OCI-LY1 (cell line): ENCODE data around the gene TOPAZ1.

Experiments
- H2AFZ ChIP-seq: fragments of 200-600 bp; sonication (generic), shearing (Covaris generic); 2 replicates; pipeline ENCODE4 v1.6.0; 2014; ENCODE audit warnings: antibody characterized with exemption, mild to moderate bottlenecking, low read length
- H3F3A ChIP-seq: fragments of 200-600 bp; sonication (generic), shearing (Covaris generic); 2 replicates; pipeline ENCODE4 v1.6.0; 2014; ENCODE audit warnings: mild to moderate bottlenecking, antibody characterized with exemption, low read length, moderate library complexity; ENCODE audit not compliant: insufficient read depth
- H3K27ac ChIP-seq: fragments of 200-600 bp; sonication (generic); 2 replicates; pipeline ENCODE4 v1.5.1; 2014; ENCODE audit warnings: low read length, mixed run types, mild to moderate bottlenecking, low read depth; ENCODE audit not compliant: poor library complexity, severe bottlenecking
- H3K27me3 ChIP-seq: fragments of 200-600 bp; sonication (generic); 2 replicates; pipeline ENCODE4 v1.6.0; 2014; ENCODE audit warnings: antibody characterized with exemption, mild to moderate bottlenecking, low read length, moderate library complexity; ENCODE audit not compliant: insufficient read depth
- H3K36me3 ChIP-seq: fragments of 200-600 bp; sonication (generic); 2 replicates; pipeline ENCODE4 v1.6.1; 2014; ENCODE audit warnings: mild to moderate bottlenecking, antibody characterized with exemption, low read length, moderate library complexity, mixed read lengths; ENCODE audit not compliant: insufficient read depth
- H3K4me1 ChIP-seq: fragments of 200-600 bp; sonication (generic); 2 replicates; pipeline ENCODE4 v1.5.1; 2014; ENCODE audit warnings: mild to moderate bottlenecking, low read length, moderate library complexity; ENCODE audit not compliant: insufficient read depth, severe bottlenecking
- H3K4me2 ChIP-seq: fragments of 200-600 bp; sonication (generic), shearing (Covaris generic); 2 replicates; pipeline ENCODE4 v1.6.1; 2014; ENCODE audit warnings: low read length
- H3K4me3 ChIP-seq: fragments of 200-600 bp; sonication (generic); 2 replicates; pipeline ENCODE4 v1.5.1; 2014; ENCODE audit warnings: low read length, low read depth, mild to moderate bottlenecking, mixed read lengths; ENCODE audit not compliant: poor library complexity, severe bottlenecking
- H3K79me2 ChIP-seq: fragments of 200-600 bp; shearing (Covaris generic); 2 replicates; pipeline ENCODE4 v1.6.1; 2016; ENCODE audit warnings: mixed run types, low read length, mixed read lengths; ENCODE audit not compliant: insufficient read depth
- H3K9ac ChIP-seq: fragments of 200-600 bp; sonication (generic), shearing (Covaris generic); 2 replicates; pipeline ENCODE4 v1.6.1; 2014; ENCODE audit warnings: mild to moderate bottlenecking, low read length, mixed read lengths
- H3K9me2 ChIP-seq: fragments of 200-600 bp; sonication (generic), shearing (Covaris generic); 2 replicates; pipeline ENCODE4 v1.6.1; 2014; ENCODE audit warnings: low read depth, mild to moderate bottlenecking, low read length, mixed read lengths
- H3K9me3 ChIP-seq: fragments of 200-600 bp; shearing (Covaris generic); 2 replicates; pipeline ENCODE4 v1.6.1; 2014; ENCODE audit warnings: low read length, mixed read lengths
- H4K20me1 ChIP-seq: fragments of 200-600 bp; sonication (generic), shearing (Covaris generic); 2 replicates; pipeline ENCODE4 v1.6.0; 2016; ENCODE audit warnings: mild to moderate bottlenecking, low read length; ENCODE audit not compliant: insufficient read depth
- EZH2 ChIP-seq: fragments of 200-600 bp; sonication (generic), shearing (Covaris generic); IDR thresholded peaks from 2 replicates; pipeline ENCODE4 v1.8.0; 2017; ENCODE audit warnings: borderline replicate concordance, mixed run types, mild to moderate bottlenecking, antibody characterized with exemption, low read length, moderate library complexity, mixed read lengths
- TF ChIP-seq, protein P1 (sequence below): fragments of 200-600 bp; sonication (generic), shearing (Covaris generic); IDR thresholded peaks from 2 replicates; pipeline ENCODE4 v1.5.1; 2017; ENCODE audit warnings: mild to moderate bottlenecking, antibody characterized with exemption, low read length, moderate library complexity, mixed read lengths

Gene TOPAZ1

GRCh38 chr3:44238889-44239288, 2.8 kb upstream of the TOPAZ1 start:
- H3K9ac ChIP-seq = no peak overlapping the region
- no peaks in the 10 kb centered on the region for H4K20me1 ChIP-seq

DNA sequence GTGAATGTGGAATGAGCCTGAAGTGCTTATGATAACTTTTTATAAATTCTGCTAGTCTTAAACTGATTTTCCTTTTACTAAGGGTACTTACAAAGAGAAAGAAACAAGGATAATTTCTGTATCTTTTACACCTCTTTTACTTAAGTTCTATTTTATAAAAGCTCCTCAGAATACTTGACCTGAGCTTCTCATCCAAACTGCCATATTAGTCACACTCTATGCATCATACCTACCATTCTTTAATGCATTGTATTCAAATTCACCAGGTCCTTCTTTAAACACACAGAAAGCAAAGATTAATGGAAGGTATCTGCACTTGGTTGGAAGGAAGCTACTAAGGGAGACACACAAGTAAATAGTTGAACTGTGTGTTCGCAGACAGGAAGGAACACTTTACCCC, 1.6 kb upstream of the TOPAZ1 start:
- no peak for TF ChIP-seq EZH2
- TF ChIP-seq, protein P1, sequence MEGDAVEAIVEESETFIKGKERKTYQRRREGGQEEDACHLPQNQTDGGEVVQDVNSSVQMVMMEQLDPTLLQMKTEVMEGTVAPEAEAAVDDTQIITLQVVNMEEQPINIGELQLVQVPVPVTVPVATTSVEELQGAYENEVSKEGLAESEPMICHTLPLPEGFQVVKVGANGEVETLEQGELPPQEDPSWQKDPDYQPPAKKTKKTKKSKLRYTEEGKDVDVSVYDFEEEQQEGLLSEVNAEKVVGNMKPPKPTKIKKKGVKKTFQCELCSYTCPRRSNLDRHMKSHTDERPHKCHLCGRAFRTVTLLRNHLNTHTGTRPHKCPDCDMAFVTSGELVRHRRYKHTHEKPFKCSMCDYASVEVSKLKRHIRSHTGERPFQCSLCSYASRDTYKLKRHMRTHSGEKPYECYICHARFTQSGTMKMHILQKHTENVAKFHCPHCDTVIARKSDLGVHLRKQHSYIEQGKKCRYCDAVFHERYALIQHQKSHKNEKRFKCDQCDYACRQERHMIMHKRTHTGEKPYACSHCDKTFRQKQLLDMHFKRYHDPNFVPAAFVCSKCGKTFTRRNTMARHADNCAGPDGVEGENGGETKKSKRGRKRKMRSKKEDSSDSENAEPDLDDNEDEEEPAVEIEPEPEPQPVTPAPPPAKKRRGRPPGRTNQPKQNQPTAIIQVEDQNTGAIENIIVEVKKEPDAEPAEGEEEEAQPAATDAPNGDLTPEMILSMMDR = no peak
- H3F3A ChIP-seq = no peaks in the 10 kb centered on the region
- H2AFZ ChIP-seq = no peak overlapping the region
- no peaks in the 10 kb centered on the region for H3K9me2 ChIP-seq
- H3K4me1 ChIP-seq = no peaks in the 10 kb centered on the region
- no peaks in the 10 kb centered on the region for H3K9me3 ChIP-seq
- no peaks in the 10 kb centered on the region for H3K36me3 ChIP-seq
- H3K9ac ChIP-seq = no peak overlapping the region
- H3K4me2 ChIP-seq = no peak overlapping the region
- H3K79me2 ChIP-seq = no peaks in the 10 kb centered on the region
- no peaks in the 10 kb centered on the region for H4K20me1 ChIP-seq
- H3K4me3 ChIP-seq = no peak overlapping the region
- H3K27ac ChIP-seq = no peak overlapping the region
- H3K27me3 ChIP-seq = no peaks in the 10 kb centered on the region; the same call in 1 of the 2 replicates

More at GRCh38 chr3:44238889-44239288, 2.8 kb upstream of the TOPAZ1 start:
- Histone ChIP-seq H3K36me3 (no peaks in the 10 kb centered on the region), H3K4me3 (no peak overlapping the region), H3K27ac (no peak overlapping the region), H3K79me2 (no peaks in the 10 kb centered on the region), H3K27me3 (no peaks in the 10 kb centered on the region; the same call in 1 of the 2 replicates), H3K9me2 (no peaks in the 10 kb centered on the region), H3K4me1 (no peaks in the 10 kb centered on the region), H3F3A (no peaks in the 10 kb centered on the region), H3K9me3 (no peaks in the 10 kb centered on the region), H2AFZ (no peak overlapping the region), H3K4me2 (no peak overlapping the region)
- TF ChIP-seq, protein P1 = no peak
- no peak for TF ChIP-seq EZH2

DNA sequence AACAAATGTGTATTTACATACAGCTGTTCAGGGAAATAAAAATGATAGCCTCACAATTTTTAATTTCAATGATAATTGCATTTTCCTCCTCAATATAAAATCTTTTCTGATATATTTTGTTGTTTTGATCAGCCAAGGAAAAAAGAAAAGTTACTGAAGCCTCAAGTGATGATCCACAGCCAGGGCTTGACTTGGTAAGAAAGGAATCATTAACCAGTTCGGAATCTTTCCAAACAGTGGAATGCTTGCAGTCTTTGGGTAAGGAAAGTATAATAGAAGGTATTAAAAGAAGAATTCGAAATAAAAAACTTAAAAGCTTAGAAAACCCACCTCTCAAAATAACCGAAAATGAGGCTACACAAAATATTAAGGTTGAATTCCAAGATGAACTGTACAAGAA, 1.0 kb downstream of the TOPAZ1 start:
- Histone ChIP-seq H3F3A (no peaks in the 10 kb centered on the region), H3K27ac (no peak overlapping the region), H4K20me1 (no peaks in the 10 kb centered on the region), H3K9ac (no peak overlapping the region), H3K27me3 (no peaks in the 10 kb centered on the region; the same call in 1 of the 2 replicates), H2AFZ (no peak overlapping the region), H3K4me1 (no peaks in the 10 kb centered on the region), H3K4me3 (no peak overlapping the region), H3K9me2 (no peaks in the 10 kb centered on the region), H3K79me2 (no peaks in the 10 kb centered on the region), H3K4me2 (no peak overlapping the region), H3K9me3 (no peaks in the 10 kb centered on the region; the same call in 1 of the 2 replicates), H3K36me3 (no peaks in the 10 kb centered on the region)
- TF ChIP-seq EZH2 = no peak
- TF ChIP-seq, protein P1 = no peak
